Stimulated activated CD4-positive, alpha-beta T cell treated with anti-CD3 and anti-CD28 coated beads, TNF-alpha, amount 100 ng/mL, for 1 hour (primary cell): ENCODE data around the gene SLC4A2.

Source experiments
- DNase-seq, 3 donors: peaks; one replicate each; pipeline ENCODE4 v3.0.0-alpha.2; 2020; ENCODE audit warnings: low read depth in 3 of 3, low spot score in 1 of 3

SLC4A2 gene

GRCh38 chr7:151110941-151111645 lies 51.7 kb downstream of the SLC4A2 start:
- peak; percentile 45 to 55 (median 53) for DNase-seq

DNA sequence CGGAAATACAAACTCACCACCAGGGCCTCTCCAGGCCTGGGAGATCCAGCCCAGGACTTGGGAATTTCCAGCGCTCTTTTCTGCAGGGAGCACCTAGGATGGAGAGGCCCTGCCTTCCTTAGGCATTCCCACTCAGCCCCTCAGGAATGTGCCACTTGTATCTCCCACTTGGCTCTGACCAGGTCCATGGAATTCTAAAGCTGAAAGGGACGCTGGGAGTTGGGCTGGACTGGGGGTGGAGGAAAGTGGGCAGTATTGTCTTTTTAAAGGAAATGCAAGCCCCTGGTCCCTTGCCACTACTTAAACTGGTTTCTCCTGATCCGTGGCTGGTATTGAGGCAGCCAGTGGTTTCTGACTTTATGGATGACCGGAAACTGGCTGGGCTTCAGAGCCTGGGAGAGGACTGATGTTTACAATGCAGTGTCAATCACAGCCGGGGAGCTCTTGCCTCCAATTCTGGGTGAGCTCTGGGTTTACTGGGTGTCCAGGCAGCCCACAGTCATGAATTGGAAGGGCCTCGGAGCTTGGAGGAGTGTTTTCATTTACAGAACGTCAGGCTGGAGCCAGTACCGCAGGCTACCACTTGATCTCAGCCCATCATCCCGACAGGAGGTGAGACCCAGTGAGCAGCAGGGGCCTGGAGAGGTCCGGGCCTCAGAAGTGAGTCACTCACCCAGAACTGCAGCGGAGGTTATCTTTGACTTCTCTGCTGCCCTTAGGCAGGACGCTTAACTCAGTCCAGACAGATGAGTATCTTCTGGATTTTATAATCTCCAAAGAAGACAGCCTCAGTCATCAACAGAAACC lies 54.2 kb downstream of the SLC4A2 start:
- DNase-seq = no peak

- no peak for DNase-seq
Observed at GRCh38 chr7:151114151-151115090, 55.0 kb downstream of the SLC4A2 start.

DNA sequence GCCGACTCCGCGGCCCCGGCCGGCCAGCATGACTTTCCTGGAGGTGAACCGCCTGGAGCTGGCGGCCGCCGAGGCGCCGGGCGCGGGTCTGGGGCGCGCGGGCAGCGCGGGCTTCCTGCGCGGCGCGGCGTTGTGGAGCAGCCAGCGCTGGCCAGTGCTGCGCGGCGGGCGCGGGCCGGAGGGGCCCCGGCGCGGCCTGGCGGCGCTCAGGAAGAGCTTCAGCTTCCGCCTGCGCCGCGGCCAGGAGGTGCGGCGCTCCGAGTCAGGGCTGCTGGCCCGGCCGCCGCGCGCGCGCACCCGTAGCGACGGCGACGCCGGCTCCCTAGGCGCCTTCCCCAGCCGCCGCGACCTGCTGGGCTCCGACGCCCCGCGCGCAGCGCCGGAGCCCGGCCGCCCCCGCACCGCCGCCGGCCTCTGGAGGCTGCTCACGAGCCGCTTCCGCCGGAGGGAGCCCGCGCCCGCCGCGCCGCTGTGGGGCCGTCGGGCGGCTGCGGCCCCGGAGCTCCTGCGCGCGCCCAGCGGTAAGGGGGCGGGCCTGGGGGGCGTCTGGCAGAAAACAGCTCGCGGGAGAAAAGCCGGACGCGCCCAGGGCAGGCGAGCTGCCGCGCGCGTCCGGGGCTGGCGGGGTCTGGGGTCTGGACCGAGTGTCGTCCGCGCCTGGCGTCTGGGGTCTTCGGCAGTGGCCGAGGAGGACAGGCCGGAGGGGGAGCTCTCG lies 55.9 kb downstream of the SLC4A2 start:
- DNase-seq = peak in 1 of 3 donors; percentile 28

DNA sequence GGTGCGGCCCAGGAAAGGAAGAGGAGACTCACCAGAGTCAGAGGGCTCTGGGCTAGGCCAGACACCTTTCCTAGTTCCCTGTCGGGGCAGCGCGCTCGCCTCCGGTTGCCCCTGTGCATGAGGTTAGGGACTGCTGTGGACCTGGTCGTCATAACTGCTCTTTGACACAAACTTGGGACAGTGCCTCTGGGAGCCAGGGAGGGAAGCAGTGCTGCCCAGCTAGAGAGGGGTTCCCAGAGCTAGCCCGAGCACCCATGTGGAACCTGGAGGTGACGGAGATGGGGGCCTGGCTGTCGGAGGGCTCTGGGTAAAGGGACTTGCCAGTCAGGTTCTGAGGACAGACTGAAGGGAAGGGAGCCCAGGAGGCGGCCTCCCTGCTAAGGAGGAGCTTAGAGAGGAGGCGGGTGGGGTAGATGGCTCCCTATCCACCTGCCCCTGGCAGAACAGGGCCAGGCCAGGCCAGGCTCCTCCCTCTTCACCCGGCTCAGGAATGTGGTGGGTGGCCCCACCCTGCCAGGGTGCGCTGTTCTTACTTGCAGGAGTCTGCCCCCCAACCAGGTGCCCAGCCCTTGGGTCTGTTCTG lies 56.5 kb downstream of the SLC4A2 start:
- DNase-seq = no peak

GRCh38 chr7:151116603-151117440 lies 57.4 kb downstream of the SLC4A2 start:
- DNase-seq = no peak

- DNase-seq = peak in 2 of 3 donors; percentile 21 to 23
Observed at GRCh38 chr7:151117565-151117964, 58.2 kb downstream of the SLC4A2 start.

GRCh38 chr7:151118108-151119054 lies 59.0 kb downstream of the SLC4A2 start:
- no peak for DNase-seq

- no peak for DNase-seq
Observed at GRCh38 chr7:151119055-151119415, 59.6 kb downstream of the SLC4A2 start.

DNA sequence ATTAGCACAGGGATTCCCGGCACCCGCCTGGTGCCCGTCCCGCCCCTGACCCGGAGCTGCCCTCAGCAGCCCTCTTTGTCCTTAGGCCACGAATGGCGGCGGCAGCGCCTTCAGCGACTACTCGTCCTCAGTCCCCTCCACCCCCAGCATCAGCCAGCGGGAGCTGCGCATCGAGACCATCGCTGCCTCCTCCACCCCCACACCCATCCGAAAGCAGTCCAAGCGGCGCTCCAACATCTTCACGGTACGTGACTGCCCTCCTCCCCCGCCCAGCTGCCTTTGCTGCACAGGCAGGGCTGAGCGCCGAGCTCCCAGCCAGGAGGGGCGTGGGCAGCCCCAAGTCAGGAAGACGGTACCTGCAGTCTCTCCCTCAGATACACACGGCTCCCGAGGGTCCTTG lies 60.5 kb downstream of the SLC4A2 start:
- no peak for DNase-seq

- no peak for DNase-seq
Observed at GRCh38 chr7:151120896-151121295, 61.5 kb downstream of the SLC4A2 start.

GRCh38 chr7:151121380-151122170 lies 62.2 kb downstream of the SLC4A2 start:
- no peak for DNase-seq

DNA sequence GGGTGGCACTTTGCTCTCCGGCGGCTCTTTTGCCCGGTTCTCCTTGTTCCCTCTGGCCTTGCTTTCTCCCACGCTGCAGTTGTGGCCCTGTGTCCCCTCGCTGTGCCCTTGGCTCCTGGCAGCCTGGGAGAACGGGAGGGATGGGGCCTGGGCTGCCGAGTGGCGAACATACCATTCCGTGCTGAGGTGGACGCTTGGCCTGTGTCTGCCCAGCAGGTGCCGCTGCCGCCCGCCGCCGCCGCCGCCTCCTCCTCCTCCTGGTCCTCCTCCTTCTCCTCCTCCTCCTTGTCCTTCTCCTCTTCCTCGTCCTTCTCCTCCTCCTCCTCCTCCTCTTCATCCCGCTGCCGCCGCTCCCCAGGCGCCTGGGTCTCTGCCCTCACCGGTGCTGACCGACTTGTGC lies 62.9 kb downstream of the SLC4A2 start:
- DNase-seq = no peak

GRCh38 chr7:151122796-151123157 lies 63.4 kb downstream of the SLC4A2 start:
- DNase-seq = no peak

DNA sequence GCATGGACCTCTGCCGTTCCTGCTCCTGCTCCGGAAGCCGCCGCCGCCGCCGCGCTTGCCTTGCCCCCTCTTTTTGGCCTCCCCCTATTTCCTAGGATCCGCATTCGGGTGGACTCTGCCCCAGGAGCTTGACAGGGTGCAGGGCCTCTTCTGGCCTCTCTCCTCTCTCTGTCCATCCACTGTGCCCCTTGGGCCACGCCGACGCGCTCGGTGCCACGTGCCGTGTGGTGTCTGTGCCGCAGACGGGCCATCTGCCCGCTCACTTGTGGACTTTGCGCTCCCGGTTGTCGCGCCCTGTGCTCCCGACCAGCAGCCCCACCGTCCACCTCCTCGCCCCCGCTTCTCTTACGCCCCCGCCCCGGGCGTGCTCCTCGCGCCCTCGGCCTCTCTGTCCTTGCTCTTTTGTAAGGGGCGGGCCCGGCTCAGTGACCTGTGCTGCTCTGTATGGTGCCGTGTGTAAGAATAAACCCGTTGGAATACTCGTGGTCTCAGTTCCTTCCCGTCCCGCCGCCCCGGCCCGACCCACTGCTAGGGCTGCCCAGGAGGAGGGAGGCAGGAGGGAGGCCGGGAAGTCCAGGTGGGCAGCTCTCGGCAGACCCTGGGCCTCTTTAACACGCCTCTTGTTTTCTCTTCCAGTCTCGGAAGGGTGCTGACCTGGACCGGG lies 63.9 kb downstream of the SLC4A2 start:
- DNase-seq = no peak

DNA sequence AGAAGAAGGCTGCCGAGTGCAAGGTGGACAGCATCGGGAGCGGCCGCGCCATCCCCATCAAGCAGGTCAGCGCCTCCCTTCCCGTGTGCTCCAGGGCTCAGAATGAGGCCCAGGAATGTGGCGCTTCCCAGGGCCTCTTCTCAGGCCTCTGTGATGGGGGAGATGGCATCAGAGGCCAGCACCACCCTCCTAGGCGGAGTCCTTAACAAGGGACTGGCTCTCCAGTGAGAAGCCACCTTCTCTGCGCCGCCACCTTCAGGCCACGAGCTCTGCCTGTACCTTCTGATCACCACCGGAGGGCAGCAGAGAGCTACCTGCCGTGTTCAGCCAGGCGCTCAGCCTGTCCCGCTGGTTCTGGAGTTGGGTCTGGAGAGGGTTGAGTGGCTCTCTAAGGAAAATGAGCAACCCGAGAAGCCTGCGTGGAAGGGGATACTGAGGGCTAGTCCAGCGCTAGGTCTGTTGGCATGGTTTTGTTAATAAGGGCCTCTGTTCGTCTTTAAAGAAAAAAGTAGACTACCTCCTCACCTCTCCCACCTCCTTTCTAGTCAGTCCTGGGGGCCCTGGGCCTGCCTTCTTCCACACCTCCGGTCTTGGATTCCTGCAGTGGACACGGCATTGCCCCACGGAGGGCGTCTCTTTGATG lies 64.6 kb downstream of the SLC4A2 start:
- peak; percentile 46 to 74 (median 69) for DNase-seq

GRCh38 chr7:151124481-151124880 lies 65.1 kb downstream of the SLC4A2 start:
- no peak for DNase-seq
